H1 (cell line): ENCODE measurements around the gene NANOS3. TPM values are rescaled to one million over a fixed set of nuclear protein-coding genes. Genes with fewer than 3 reads are reported as not detected.

Source experiments
- CTCF ChIA-PET: fragments of 300-600 bp; sonication (Branson Sonifier 250); formaldehyde crosslinking; loops from one replicate; lab custom pipeline; 2021; ENCODE audit not compliant: partially characterized antibody; lab: Charles Lee
- POLR2A ChIA-PET: fragments of 300-600 bp; sonication (Branson Sonifier 250); formaldehyde crosslinking; loops from one replicate; lab custom pipeline; 2021; ENCODE audit warnings: inconsistent platforms; ENCODE audit not compliant: partially characterized antibody; lab: Charles Lee
- DNase-seq, 2 experiments: peaks; one replicate each; pipeline versions ENCODE4 v3.0.0 to v3.0.0-alpha.2; 2010 to 2022; ENCODE audit warnings: low spot score in 2 of 2, low read depth in 1 of 2, mixed read lengths in 1 of 2
- FAIRE-seq: peaks from 2 replicates; lab custom pipeline; 2011; peaks lifted over from hg19 to GRCh38; lab: Jason Lieb, UNC
- H2AFZ ChIP-seq: 2 replicates; pipeline ENCODE4 v1.8.1; 2012; ENCODE audit warnings: low read length, inconsistent platforms
- H2AK5ac ChIP-seq: 2 replicates; pipeline ENCODE4 v1.6.1; 2013; ENCODE audit warnings: low read depth, low read length
- H2BK120ac ChIP-seq: replicated peaks from 2 replicates; pipeline ENCODE3; 2013; ENCODE audit warnings: low read depth, low read length, inconsistent platforms
- H2BK12ac ChIP-seq: 2 replicates; pipeline ENCODE4 v1.6.1; 2013; ENCODE audit warnings: low read depth, low read length
- H2BK15ac ChIP-seq: 2 replicates; pipeline ENCODE4 v1.6.1; 2013; ENCODE audit warnings: low read length
- H2BK20ac ChIP-seq: 2 replicates; pipeline ENCODE4 v1.6.1; 2013; ENCODE audit warnings: low read length
- H2BK5ac ChIP-seq: 2 replicates; pipeline ENCODE4 v1.6.1; 2013; ENCODE audit warnings: low read depth, low read length
- H3K14ac ChIP-seq: 2 replicates; pipeline ENCODE4 v1.6.1; 2013; ENCODE audit warnings: inconsistent platforms; ENCODE audit not compliant: insufficient read length
- H3K18ac ChIP-seq: 2 replicates; pipeline ENCODE4 v1.6.1; 2013; ENCODE audit warnings: low read length; ENCODE audit errors: extremely low read depth
- H3K23ac ChIP-seq: 2 replicates; pipeline ENCODE4 v1.6.1; 2013; ENCODE audit warnings: inconsistent platforms; ENCODE audit not compliant: insufficient read length
- H3K23me2 ChIP-seq: 2 replicates; pipeline ENCODE4 v1.6.1; 2013; ENCODE audit warnings: low read depth, low read length
- H3K27ac ChIP-seq: 2 replicates; pipeline ENCODE4 v1.6.1; 2011; ENCODE audit warnings: low read depth, low read length, inconsistent platforms
- H3K27me3 ChIP-seq, 4 experiments: replicated peaks in 1 of 4; 1 replicate in 1 of 4; 2 replicates in 3 of 4; pipeline versions ENCODE4 v1.6.1 to v1.8.1; 2011 to 2013; ENCODE audit warnings: low read length in 3 of 4, mild to moderate bottlenecking in 3 of 4, inconsistent platforms in 2 of 4, mixed read lengths in 2 of 4, moderate library complexity in 1 of 4; ENCODE audit not compliant: control insufficient read depth in 3 of 4, insufficient read depth in 3 of 4; ENCODE audit errors: extremely low read depth in 1 of 4
- H3K36me3 ChIP-seq, 4 experiments: 2 replicates each; pipeline versions ENCODE4 v1.6.1 to v1.8.1; 2011 to 2013; ENCODE audit warnings: mild to moderate bottlenecking in 4 of 4, low read length in 3 of 4, moderate library complexity in 2 of 4, control low read depth in 1 of 4, inconsistent platforms in 1 of 4; ENCODE audit not compliant: insufficient read depth in 4 of 4, control insufficient read depth in 2 of 4
- H3K4ac ChIP-seq: replicated peaks from 2 replicates; pipeline ENCODE3; 2013; ENCODE audit warnings: low read length, low read depth, mixed read lengths, inconsistent platforms; ENCODE audit not compliant: insufficient read length
- H3K4me1 ChIP-seq, 4 experiments: replicated peaks in 1 of 4; 1 replicate in 1 of 4; 2 replicates in 3 of 4; pipeline versions ENCODE4 v1.6.1 to v1.8.1; 2011 to 2013; ENCODE audit warnings: low read length in 3 of 4, inconsistent platforms in 2 of 4, mixed read lengths in 1 of 4; ENCODE audit not compliant: insufficient read depth in 4 of 4, control insufficient read depth in 3 of 4
- H3K4me2 ChIP-seq, 2 experiments: 2 replicates each; pipeline versions ENCODE4 v1.6.1 to v1.8.1; 2011 to 2013; ENCODE audit warnings: low read depth in 2 of 2, low read length in 2 of 2, control low read depth in 1 of 2, inconsistent platforms in 1 of 2, mild to moderate bottlenecking in 1 of 2; ENCODE audit not compliant: insufficient read depth in 1 of 2
- H3K4me3 ChIP-seq, 4 experiments: fragments of 200-600, 300-600 bp in 1 of 4; sonication (generic), shearing (Covaris generic), sonication (Bioruptor Twin) in 1 of 4; 2 replicates each; pipeline versions ENCODE4 v1.5.1 to v1.8.1; 2011 to 2016; ENCODE audit warnings: low read length in 4 of 4, low read depth in 3 of 4, control low read depth in 2 of 4, inconsistent platforms in 2 of 4, mild to moderate bottlenecking in 2 of 4, mixed read lengths in 1 of 4, moderate library complexity in 1 of 4; ENCODE audit not compliant: insufficient read depth in 2 of 4; ENCODE audit errors: extremely low read depth in 1 of 4
- H3K56ac ChIP-seq: replicated peaks from 2 replicates; pipeline ENCODE3; 2013; ENCODE audit warnings: low read depth, mild to moderate bottlenecking, mixed read lengths, low read length, inconsistent platforms; ENCODE audit not compliant: insufficient read length
- H3K79me1 ChIP-seq: 2 replicates; pipeline ENCODE4 v1.6.1; 2013; ENCODE audit warnings: low read depth, low read length, control low read depth
- H3K79me2 ChIP-seq, 2 experiments: 2 replicates each; pipeline versions ENCODE4 v1.6.1 to v1.8.1; 2012 to 2013; ENCODE audit warnings: low read length in 2 of 2, mild to moderate bottlenecking in 2 of 2, inconsistent platforms in 1 of 2; ENCODE audit not compliant: insufficient read depth in 2 of 2, control insufficient read depth in 1 of 2
- H3K9ac ChIP-seq, 4 experiments: replicated peaks in 1 of 4; 1 replicate in 1 of 4; 2 replicates in 3 of 4; pipeline versions ENCODE4 v1.6.1 to v1.8.1; 2011 to 2013; ENCODE audit warnings: low read depth in 3 of 4, low read length in 3 of 4, control low read depth in 2 of 4, mild to moderate bottlenecking in 2 of 4, moderate library complexity in 2 of 4, inconsistent platforms in 1 of 4; ENCODE audit errors: extremely low read depth in 1 of 4
- H3K9me3 ChIP-seq, 2 experiments: 2 replicates each; pipeline versions ENCODE4 v1.6.1 to v1.8.1; 2012 to 2013; ENCODE audit warnings: mild to moderate bottlenecking in 2 of 2, moderate library complexity in 2 of 2, control low read depth in 1 of 2, inconsistent platforms in 1 of 2, low read depth in 1 of 2, low read length in 1 of 2, mixed read lengths in 1 of 2; ENCODE audit not compliant: insufficient read depth in 2 of 2
- H4K20me1 ChIP-seq, 2 experiments: replicated peaks in 1 of 2; 2 replicates each; pipeline versions ENCODE3 to v1.8.1; 2011 to 2013; ENCODE audit warnings: inconsistent platforms in 2 of 2, low read length in 2 of 2, mild to moderate bottlenecking in 1 of 2; ENCODE audit not compliant: insufficient read depth in 2 of 2, control insufficient read depth in 1 of 2
- H4K5ac ChIP-seq: 2 replicates; pipeline ENCODE4 v1.6.1; 2013; ENCODE audit warnings: low read length, low read depth, mixed read lengths, inconsistent platforms; ENCODE audit not compliant: insufficient read length
- H4K8ac ChIP-seq: 2 replicates; pipeline ENCODE4 v1.8.0; 2013; ENCODE audit warnings: mild to moderate bottlenecking, moderate library complexity, low read length, inconsistent platforms; ENCODE audit not compliant: insufficient read depth; ENCODE audit errors: extremely low read depth
- H4K91ac ChIP-seq: replicated peaks from 2 replicates; pipeline ENCODE3; 2013; ENCODE audit warnings: low read length, mixed read lengths, inconsistent platforms; ENCODE audit not compliant: insufficient read length
- CTCF ChIP-seq, 3 experiments: IDR thresholded peaks; 1 replicate in 2 of 3; 2 replicates in 1 of 3; pipeline versions ENCODE4 v1.5.1 to v1.6.1; 2011; ENCODE audit warnings: low read length in 3 of 3, mild to moderate bottlenecking in 3 of 3, inconsistent platforms in 2 of 3, low read depth in 1 of 3, moderate library complexity in 1 of 3; ENCODE audit not compliant: insufficient read depth in 1 of 3; ENCODE audit errors: control extremely low read depth in 1 of 3
- EZH2 ChIP-seq: fragments of 200-600 bp; sonication (generic); IDR thresholded peaks from 2 replicates; pipeline ENCODE4 v1.7.1; 2012; ENCODE audit warnings: low read depth, mild to moderate bottlenecking, moderate library complexity, low read length, inconsistent platforms; ENCODE audit not compliant: severe bottlenecking
- GTF2F1 ChIP-seq: IDR thresholded peaks from 2 replicates; pipeline ENCODE4 v1.6.1; 2012; ENCODE audit warnings: low read depth, low read length, improper control_type of control experiment, borderline replicate concordance
- MAFK ChIP-seq: IDR thresholded peaks from 2 replicates; pipeline ENCODE4 v1.6.1; 2012; ENCODE audit warnings: low read depth, mild to moderate bottlenecking, improper control_type of control experiment, low read length
- RBBP5 ChIP-seq: IDR thresholded peaks from 2 replicates; pipeline ENCODE4 v1.7.1; 2012; ENCODE audit warnings: low read depth, mild to moderate bottlenecking, inconsistent platforms, low read length, moderate library complexity, borderline replicate concordance
- TEAD4 ChIP-seq: IDR thresholded peaks from 2 replicates; pipeline ENCODE4 v1.6.1; 2012; ENCODE audit warnings: low read depth, low read length, inconsistent platforms, mixed read lengths
- USF2 ChIP-seq: IDR thresholded peaks from 2 replicates; pipeline ENCODE4 v1.6.1; 2011; ENCODE audit warnings: low read length, improper control_type of control experiment
- WGBS, 2 experiments: shearing (Covaris generic) in 1 of 2; methylation state at CpG; one replicate each; pipeline versions ENCODE4 v1.1.6 to v1.1.7; 2013 to 2015; ENCODE audit warnings: low lambda C conversion rate in 2 of 2, mixed read lengths in 2 of 2, inconsistent platforms in 1 of 2, low coverage in 1 of 2, missing lambda C conversion rate in 1 of 2; ENCODE audit not compliant: insufficient replicate concordance in 2 of 2, insufficient coverage in 1 of 2, insufficient read length in 1 of 2; ENCODE audit errors: extremely low coverage in 1 of 2, missing lambda C conversion rate in 1 of 2; 5-methylcytosine and 5-hydroxymethylcytosine counted together
- polyA plus RNA-seq, 7 experiments: library from polyadenylated mRNA; depleted of rRNA in 3 of 7; stranded (reverse) in 5 of 7; unstranded in 2 of 7; fragments of >200 nt in 5 of 7; fragments of 200-250 nt in 2 of 7; gene quantifications; 1 replicate in 5 of 7; 2 replicates in 1 of 7; 4 replicates in 1 of 7; pipeline versions ENCODE4 v1.2.1 to v1.2.3, GENCODE V29; 2011 to 2013; ENCODE audit warnings: missing spikeins in 2 of 7, mixed read lengths in 2 of 7
- total RNA-seq: library from RNA; stranded (reverse); fragmentation: NEBNext Ultra II Directional; extraction: Animal tissue kit (Norgen Biotek cat#: 25700); gene quantifications from 2 replicates; pipeline ENCODE4 v1.2.1, GENCODE V29; 2021

Gene NANOS3
- total and polyA plus RNA-seq, 2 of the 8 experiments (the other 6 are each of a cell fraction or from before 2014, with no cell fraction given): 0.62 TPM; not detected in 1

GRCh38 chr19:13883516-13884064, 6.7 kb downstream of the NANOS3 start:
- H4K8ac ChIP-seq: no peak overlapping the region
- H3K18ac ChIP-seq: peak overlapping the region; percentile 71; the same call in 1 of the 2 replicates
- H4K91ac ChIP-seq: peak overlapping the region; percentile 66
- H3K23ac ChIP-seq: no peak overlapping the region
- H3K27me3 ChIP-seq: no peaks in the 10 kb centered on the region
- no peaks in the 10 kb centered on the region for H3K36me3 ChIP-seq
- H3K56ac ChIP-seq: no peak overlapping the region
- H4K20me1 ChIP-seq: no peaks in the 10 kb centered on the region
- no peak overlapping the region for H4K5ac ChIP-seq
- no peaks in the 10 kb centered on the region for H3K23me2 ChIP-seq
- H3K9me3 ChIP-seq: no peaks in the 10 kb centered on the region
- H3K4me3 ChIP-seq: no peak overlapping the region
- CTCF ChIA-PET: interaction anchor here (0.7 to 8.7 kb wide), 18 partner anchors 9 to 192 kb away, joined by 3 to 76 read pairs (median 4); partner anchors contain the start of genes BRME1, CC2D1A and PALM3
- POLR2A ChIA-PET: interaction anchor here (3.3 kb wide), 1 partner anchor 70 kb away, joined by 13 read pairs; the partner anchor contains the start of gene DCAF15
- peak overlapping the region; percentile 44; the same call in 1 of the 2 replicates for H2BK5ac ChIP-seq
- no peak overlapping the region for H2BK20ac ChIP-seq
- H3K4me2 ChIP-seq: no peak overlapping the region
- no peaks in the 10 kb centered on the region for H3K79me1 ChIP-seq
- DNase-seq (no peak), FAIRE-seq (peak; percentile 28)
- no peak overlapping the region for H2BK120ac ChIP-seq
- H3K14ac ChIP-seq: no peak overlapping the region
- no peak overlapping the region for H2AFZ ChIP-seq
- no peak overlapping the region for H3K9ac ChIP-seq
- WGBS, 2 experiments: 85% methylated on average over 6 of the region's 10 CpGs; no CpG with 5 or more reads in 1 of the 2 experiments
- H3K27ac ChIP-seq: no peak overlapping the region
- H2AK5ac ChIP-seq: peak overlapping the region; percentile 46; the same call in 1 of the 2 replicates
- peaks cover 6 to 23% (median 16%) of the 10 kb centered on the region in 4 experiments for H3K4me1 ChIP-seq
- H2BK12ac ChIP-seq: no peak overlapping the region; the same call in 1 of the 2 replicates
- H2BK15ac ChIP-seq: peak overlapping the region; percentile 92
- no peak overlapping the region for H3K4ac ChIP-seq
- H3K79me2 ChIP-seq: no peaks in the 10 kb centered on the region
- TF ChIP-seq MAFK (no peak), GTF2F1 (no peak), EZH2 (no peak), USF2 (no peak), TEAD4 (0 out of 2 replicates have a peak, but pooled peaks have one; percentile 23), CTCF (IDR thresholded peaks at IDR 0.05; ENCODE audit: control extremely low read depth in 1 of 3, insufficient read depth in 1 of 3, low read depth in 1 of 3, low read length in 3 of 3) (peak in 2 of 3 experiments; percentile 52 to 60; a peak in 3 of 4 replicates), RBBP5 (no peak)
